CD8-positive, alpha-beta memory T cell (primary cell): ENCODE measurements around the gene TMEM130. TPM values are rescaled to one million over a fixed set of nuclear protein-coding genes. Genes with fewer than 3 reads are reported as not detected.

Experiments used
- CTCF ChIA-PET: fragments of 350-600 bp; sonication (Branson Sonifier 250); formaldehyde crosslinking; loops from one replicate; lab custom pipeline; 2021; ENCODE audit warnings: antibody characterized with exemption; lab: Charles Lee
- POLR2A ChIA-PET: fragments of 350-600 bp; sonication (Branson Sonifier 250); formaldehyde crosslinking; loops from one replicate; lab custom pipeline; 2021; ENCODE audit warnings: antibody characterized with exemption; lab: Charles Lee
- DNase-seq, 5 donors: peaks; one replicate each; pipeline versions ENCODE4 v3.0.0 to v3.0.0-alpha.2; 2020 to 2022; ENCODE audit warnings: mixed read lengths in 1 of 5
- H3K27ac ChIP-seq: one replicate; pipeline ENCODE4 v1.7.0; 2013; ENCODE audit warnings: low read depth, mild to moderate bottlenecking, low read length, moderate library complexity
- H3K27me3 ChIP-seq: 2 replicates; pipeline ENCODE4 v1.7.0; 2013; ENCODE audit warnings: low read length, mild to moderate bottlenecking; ENCODE audit not compliant: insufficient read depth, poor library complexity, severe bottlenecking
- H3K36me3 ChIP-seq: 2 replicates; pipeline ENCODE4 v1.7.0; 2013; ENCODE audit warnings: mild to moderate bottlenecking, low read length, moderate library complexity; ENCODE audit not compliant: insufficient read depth
- H3K4me1 ChIP-seq: 2 replicates; pipeline ENCODE4 v1.7.0; 2013; ENCODE audit warnings: mild to moderate bottlenecking, low read length, moderate library complexity; ENCODE audit not compliant: insufficient read depth
- H3K4me3 ChIP-seq: 2 replicates; pipeline ENCODE4 v1.7.0; 2013; ENCODE audit warnings: mild to moderate bottlenecking, low read length
- H3K9me3 ChIP-seq: 2 replicates; pipeline ENCODE4 v1.7.0; 2013; ENCODE audit warnings: mild to moderate bottlenecking, low read length
- H3K27ac Mint-ChIP-seq, 8 donors: one replicate each; pipeline ENCODE4 v1.8.0; 2020 to 2021; ENCODE audit warnings: mixed read lengths in 8 of 8, mild to moderate bottlenecking in 6 of 8, inconsistent platforms in 3 of 8, moderate library complexity in 3 of 8
- H3K27me3 Mint-ChIP-seq, 2 donors: one replicate each; pipeline ENCODE4 v1.8.0; 2020 to 2021; ENCODE audit warnings: mixed read lengths in 2 of 2, mild to moderate bottlenecking in 1 of 2, moderate library complexity in 1 of 2
- H3K36me3 Mint-ChIP-seq, 3 donors: one replicate each; pipeline ENCODE4 v1.8.0; 2020 to 2021; ENCODE audit warnings: mixed read lengths in 3 of 3, inconsistent platforms in 1 of 3, mild to moderate bottlenecking in 1 of 3
- H3K4me1 Mint-ChIP-seq, 3 donors: one replicate each; pipeline ENCODE4 v1.8.0; 2020 to 2021; ENCODE audit warnings: mixed read lengths in 3 of 3, inconsistent platforms in 1 of 3, mild to moderate bottlenecking in 1 of 3
- H3K4me3 Mint-ChIP-seq, 7 donors: one replicate each; pipeline ENCODE4 v1.8.0; 2020 to 2021; ENCODE audit warnings: mixed read lengths in 7 of 7, mild to moderate bottlenecking in 6 of 7, moderate library complexity in 4 of 7, inconsistent platforms in 2 of 7
- H3K9me3 Mint-ChIP-seq, 5 donors: one replicate each; pipeline ENCODE4 v1.8.0; 2020 to 2022; ENCODE audit warnings: mixed read lengths in 5 of 5, mild to moderate bottlenecking in 3 of 5, moderate library complexity in 2 of 5, inconsistent platforms in 1 of 5
- polyA plus RNA-seq: library from polyadenylated mRNA; unstranded; fragments of 300-500 nt; fragmentation: Illumina TruSeq; gene quantifications from one replicate; pipeline ENCODE4 v1.2.3, GENCODE V29; 2021
- total RNA-seq, 2 experiments: library from RNA; stranded (reverse); gene quantifications; one replicate each; pipeline ENCODE4 v1.2.3, GENCODE V29; 2021

Gene TMEM130
- total and polyA plus RNA-seq, 3 experiments from 2014 or later: not detected

- Histone ChIP-seq H3K4me3 (no peak overlapping the region), H3K9me3 (no peaks in the 10 kb centered on the region), H3K4me1 (no peaks in the 10 kb centered on the region), H3K36me3 (no peaks in the 10 kb centered on the region), H3K27me3 (no peaks in the 10 kb centered on the region), H3K27ac (no peak overlapping the region)
- Mint-ChIP-seq H3K27ac (no peak overlapping the region), H3K27me3 (peaks cover 14 to 21% of the 10 kb centered on the region in 2 donors), H3K9me3 (peaks cover 7 to 16% (median 10%) of the 10 kb centered on the region in 5 donors), H3K36me3 (no peaks in the 10 kb centered on the region), H3K4me3 (no peak overlapping the region), H3K4me1 (no peaks in the 10 kb centered on the region)
- ChIA-PET CTCF (interaction anchor here (0.9 kb wide), 1 partner anchor 9 kb away, joined by 4 read pairs; no protein-coding TSS in a partner anchor), POLR2A (no interaction called here)
- DNase-seq: no peak
These were observed 68.8 kb downstream of the TMEM130 start for GRCh38 chr7:98800996-98801395.

GRCh38 chr7:98797150-98797549, 72.7 kb downstream of the TMEM130 start:
- H3K36me3 Mint-ChIP-seq: no peaks in the 10 kb centered on the region
- no peaks in the 10 kb centered on the region for H3K36me3 ChIP-seq
- H3K27me3 Mint-ChIP-seq: peaks cover 2 to 18% of the 10 kb centered on the region in 2 donors
- H3K9me3 Mint-ChIP-seq: peaks cover 7 to 16% (median 10%) of the 10 kb centered on the region in 5 donors
- DNase-seq: no peak
- no peaks in the 10 kb centered on the region for H3K9me3 ChIP-seq
- H3K27ac Mint-ChIP-seq: no peak overlapping the region
- CTCF ChIA-PET: interaction anchor here (0.6 kb wide), 1 partner anchor 45 kb away, joined by 3 read pairs; no protein-coding TSS in a partner anchor
- H3K4me1 Mint-ChIP-seq: no peaks in the 10 kb centered on the region
- H3K4me3 ChIP-seq: no peak overlapping the region
- no peak overlapping the region for H3K27ac ChIP-seq
- H3K4me1 ChIP-seq: no peaks in the 10 kb centered on the region
- POLR2A ChIA-PET: no interaction called here
- H3K27me3 ChIP-seq: no peaks in the 10 kb centered on the region
- no peak overlapping the region for H3K4me3 Mint-ChIP-seq

Other genes starting within 250 kb of the TMEM130 start
- gene TRRAP, start 8.5 kb upstream of the TMEM130 start, total RNA-seq: 10 to 100 TPM; 49.6 to 51.4 TPM
- 4.6 TPM for gene TRRAP, start 8.5 kb upstream of the TMEM130 start, polyA plus RNA-seq